NOMO-1 treated with dmso at 0.1 percent for 144 hours (cell line): ENCODE results near the gene ZNF93.
"Not testable (repeated sequence)": the region's sequence is repeated elsewhere in the genome, so short reads cannot be mapped to it uniquely, and the experiment has no call there.

Source experiments
- DNase-seq: peaks from one replicate; lab custom pipeline; 2025; ENCODE audit not compliant: unreplicated experiment; lab: John Stamatoyannopoulos, UW

The ZNF93 gene

DNA sequence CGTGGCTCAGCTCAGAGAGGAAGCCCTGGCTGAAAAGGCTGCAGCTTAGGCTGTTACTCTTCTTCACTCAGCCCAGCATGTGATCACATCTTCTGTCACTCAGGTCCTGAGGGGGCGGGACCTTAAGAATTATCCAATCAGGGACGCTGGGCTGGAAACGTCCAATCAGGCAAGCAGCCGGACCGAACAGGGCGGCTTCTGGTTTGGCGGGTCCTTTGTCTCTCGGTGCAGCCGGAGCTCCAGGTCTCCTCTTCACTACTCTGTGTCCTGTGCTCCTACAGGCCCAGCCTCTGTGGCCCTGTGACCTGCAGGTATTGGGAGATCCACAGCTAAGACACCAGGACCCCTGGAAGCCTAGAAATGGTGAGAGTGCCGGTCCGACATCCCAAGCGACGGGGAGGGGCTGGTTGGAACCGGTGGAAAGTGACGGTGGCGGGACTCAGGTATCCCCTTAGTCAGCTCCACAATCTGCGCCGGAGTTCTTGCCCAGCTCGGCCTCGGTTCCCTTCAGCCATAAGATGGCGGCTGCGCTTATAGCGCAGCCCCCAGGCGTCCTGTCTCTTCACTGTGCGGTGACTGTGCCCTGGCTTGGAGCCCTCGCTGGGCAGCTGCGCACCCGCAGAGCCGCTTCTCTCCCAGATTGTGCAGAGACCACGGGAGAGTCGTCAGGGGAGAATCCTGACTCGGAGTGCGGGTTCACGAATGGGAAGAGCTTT, at the start of gene ZNF93:
Gene ZNF93 (plus strand): TSS at position 218 of the 716 bp plus-strand sequence. CDS start 143 bp downstream, at position 361.
- peak; percentile 92 for DNase-seq

DNA sequence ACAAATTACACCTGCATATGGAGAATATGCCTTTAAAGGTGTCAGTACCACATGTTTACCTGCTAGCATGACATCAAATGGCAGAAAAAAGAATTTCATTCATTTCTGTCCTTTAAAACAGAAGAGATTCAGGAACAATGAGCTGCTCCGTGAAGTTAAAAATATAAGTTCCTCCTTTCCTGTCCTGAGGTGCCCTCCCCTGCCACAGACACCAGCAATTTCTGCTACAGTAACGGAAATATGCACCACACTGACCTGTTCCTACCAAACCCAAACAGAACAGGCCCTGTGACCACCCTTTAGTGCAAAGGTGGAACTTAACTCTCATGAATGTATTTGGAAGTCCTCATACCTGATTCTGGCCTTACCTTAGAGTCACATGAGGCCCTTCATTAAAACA, 49.0 kb upstream of the ZNF93 start:
- DNase-seq: not testable (repeated sequence)

DNA sequence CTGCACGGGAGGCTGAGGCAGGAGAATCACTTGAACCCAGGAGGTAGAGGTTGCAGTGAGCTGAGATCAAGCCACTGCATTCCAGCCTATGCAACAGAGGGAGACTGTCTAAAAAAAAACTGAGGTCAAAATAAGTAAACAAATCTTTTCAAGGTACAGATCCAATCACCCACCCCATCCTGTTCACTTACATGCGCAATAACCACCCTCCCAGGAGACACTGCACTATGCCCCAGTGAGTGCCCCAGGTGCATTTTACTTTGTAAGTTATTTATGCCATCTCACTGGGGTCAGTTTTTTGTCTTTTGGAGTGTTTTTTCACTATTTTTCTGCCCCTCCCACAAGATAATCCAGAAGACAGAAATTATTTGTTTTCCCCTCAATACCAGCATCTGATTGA, 42.0 kb upstream of the ZNF93 start:
- no peak for DNase-seq

DNA sequence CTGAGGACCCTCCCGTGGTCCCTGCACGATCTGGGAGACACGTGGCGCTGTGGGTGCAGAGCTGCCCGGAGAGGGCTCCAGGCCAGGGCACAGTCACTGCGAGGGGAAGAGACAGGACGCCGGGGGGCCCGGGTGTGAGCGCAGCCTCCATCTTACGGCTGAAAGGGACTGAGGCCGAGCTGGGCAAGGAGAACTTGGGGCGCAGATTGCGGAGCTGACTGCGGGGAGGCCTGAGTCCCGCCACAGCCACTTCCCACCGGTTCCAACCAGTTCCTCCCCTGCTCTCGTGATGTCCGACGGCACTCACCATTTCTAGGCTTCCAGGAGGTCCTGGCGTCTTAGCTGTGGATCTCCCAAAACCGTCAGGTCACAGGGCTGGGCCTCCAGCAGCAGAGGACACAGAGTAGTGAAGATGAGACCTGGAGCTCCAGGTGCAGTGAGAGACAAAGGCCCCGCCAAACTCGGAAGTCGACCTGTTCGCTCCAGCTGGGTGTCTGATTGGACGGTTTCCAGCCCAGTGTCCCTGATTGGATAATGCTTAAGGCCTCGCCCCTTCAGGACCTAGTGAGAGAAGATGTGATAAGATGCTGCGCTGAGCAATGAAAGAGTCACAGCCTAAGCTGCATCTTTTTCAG, 39.9 kb upstream of the ZNF93 start:
- DNase-seq: no peak

DNA sequence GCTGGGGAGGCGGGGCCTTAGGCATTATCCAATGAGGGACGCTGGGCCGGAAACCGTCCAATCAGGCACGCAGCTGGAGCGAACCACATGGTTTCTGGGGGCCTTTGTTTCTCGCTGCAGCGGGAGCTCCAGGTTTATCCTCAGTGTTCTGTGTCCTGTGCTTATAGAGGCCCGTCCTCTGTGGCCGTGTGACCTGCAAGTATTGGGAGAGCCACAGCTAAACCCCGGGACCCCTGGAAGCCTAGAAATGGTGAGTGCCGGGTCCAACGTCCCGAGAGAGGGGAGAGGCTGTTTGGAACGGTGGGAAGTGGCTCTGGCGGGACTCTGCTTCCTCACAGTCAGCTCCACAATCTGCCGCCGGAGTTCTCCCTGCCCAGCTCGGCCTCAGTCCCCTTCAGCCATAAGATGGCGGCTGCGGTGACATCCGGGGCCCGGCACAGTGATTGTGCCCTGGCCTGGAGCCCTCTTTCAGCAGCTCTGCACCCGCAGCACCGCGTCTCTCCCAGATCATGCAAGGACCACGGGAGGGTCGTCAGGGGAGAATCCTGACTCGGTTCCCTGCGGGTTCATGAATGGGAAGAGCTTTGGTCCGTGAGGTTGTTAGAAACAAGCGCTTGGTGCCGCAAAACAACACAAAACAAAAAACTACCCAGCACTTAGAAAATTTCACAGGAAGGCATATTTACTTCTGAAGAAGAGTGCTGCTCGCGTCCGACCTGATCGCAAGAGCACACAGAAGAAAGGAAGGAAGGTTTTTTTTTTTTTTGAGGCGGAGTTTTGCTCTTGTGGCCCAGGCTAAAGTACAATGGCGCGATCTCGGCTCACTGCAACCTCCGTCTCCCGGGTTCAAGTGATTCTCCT, 34.8 kb upstream of the ZNF93 start, which contains the start of gene ZNF253:
Gene ZNF253 (plus strand): TSS at position 133 of the 861 bp plus-strand sequence. CDS start 115 bp downstream, at position 248.
- DNase-seq: peak; percentile 94

DNA sequence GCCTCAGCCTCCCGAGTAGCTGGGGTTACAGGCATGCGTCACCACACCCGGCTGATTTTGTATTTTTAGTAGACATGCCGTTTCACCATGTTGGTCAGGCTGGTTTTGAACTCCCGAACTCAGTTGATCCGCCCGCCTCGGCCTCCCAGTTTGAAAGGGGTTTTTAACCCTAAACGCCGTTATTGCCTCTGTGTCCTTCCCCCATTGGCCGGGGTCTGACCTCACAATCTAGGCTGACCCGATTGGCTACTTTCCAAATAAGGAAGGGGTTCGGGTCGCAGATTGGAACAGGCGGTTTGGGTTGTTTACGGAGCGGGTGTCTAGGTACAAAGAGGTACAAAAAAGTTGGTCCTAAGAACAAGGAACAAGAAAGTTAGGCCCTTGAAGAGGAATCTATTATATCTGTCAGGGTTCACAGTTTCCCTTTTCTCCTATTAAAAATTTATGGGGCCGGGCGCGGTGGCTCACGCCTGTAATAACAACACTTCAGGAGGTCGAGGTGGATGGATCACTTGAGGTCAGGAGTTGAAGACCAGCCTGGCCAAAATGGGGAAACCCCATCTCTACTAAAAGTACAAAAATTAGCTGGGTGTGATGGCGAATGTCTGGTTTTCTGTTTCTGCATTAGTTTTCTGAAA, 34.0 kb upstream of the ZNF93 start:
- DNase-seq: peak; percentile 30

DNA sequence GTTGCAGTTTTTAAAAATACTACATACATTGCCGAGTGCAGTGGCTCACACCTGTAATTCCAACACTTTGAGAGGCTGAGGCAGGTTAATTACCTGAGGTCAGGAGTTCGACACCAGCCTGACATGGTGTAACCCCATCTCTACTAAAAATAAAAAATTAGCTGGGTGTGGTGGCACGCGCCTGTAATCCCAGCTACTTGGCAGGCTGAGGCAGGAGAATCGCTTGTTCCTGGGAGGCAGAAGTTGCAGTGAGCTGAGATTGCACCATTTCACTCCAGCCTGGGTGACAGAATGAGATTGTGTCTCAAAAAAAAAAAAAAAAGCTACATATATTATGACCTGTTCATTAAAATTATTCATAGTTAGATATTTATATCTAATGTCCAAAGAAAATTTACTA, 30.7 kb upstream of the ZNF93 start:
- not testable (repeated sequence) for DNase-seq

DNA sequence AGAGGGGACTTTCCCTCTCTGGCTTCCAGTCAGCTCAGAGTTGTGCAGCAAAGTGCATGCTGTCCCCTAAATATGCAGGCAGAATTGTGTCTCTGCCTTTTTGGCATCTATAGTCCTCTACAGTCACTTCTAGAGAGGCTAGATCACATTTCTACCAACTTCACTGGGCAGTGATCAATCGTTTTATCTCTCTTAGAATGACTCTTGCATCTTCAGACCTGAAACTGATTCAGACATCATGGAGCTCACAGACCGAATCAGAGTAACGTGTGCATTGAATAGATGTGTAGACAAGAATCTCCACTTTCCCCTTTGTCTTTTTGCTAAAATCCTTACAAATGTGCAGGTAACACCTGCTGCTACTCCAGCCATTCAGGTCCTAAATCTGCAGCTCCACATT, 28.8 kb upstream of the ZNF93 start:
- no peak for DNase-seq

DNA sequence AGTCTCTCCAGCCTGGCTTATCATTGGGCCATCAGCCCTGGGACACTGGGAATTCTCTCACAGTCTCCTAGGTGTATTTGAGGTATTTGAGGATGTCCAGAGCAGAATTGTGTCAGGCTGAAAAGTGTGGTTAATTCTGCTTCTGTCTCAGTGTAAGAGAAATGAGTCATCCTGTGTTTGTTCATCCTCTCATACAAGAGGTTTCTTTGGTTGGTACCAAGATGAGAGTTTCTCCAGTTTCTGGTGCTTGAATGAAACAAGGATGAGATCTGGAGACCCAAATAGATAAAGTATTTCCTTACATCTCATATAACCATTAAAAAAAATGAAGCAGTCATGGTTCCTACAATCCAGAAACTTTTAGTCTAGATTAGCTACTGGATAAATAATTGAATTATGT, 27.4 kb upstream of the ZNF93 start:
- DNase-seq: no peak

DNA sequence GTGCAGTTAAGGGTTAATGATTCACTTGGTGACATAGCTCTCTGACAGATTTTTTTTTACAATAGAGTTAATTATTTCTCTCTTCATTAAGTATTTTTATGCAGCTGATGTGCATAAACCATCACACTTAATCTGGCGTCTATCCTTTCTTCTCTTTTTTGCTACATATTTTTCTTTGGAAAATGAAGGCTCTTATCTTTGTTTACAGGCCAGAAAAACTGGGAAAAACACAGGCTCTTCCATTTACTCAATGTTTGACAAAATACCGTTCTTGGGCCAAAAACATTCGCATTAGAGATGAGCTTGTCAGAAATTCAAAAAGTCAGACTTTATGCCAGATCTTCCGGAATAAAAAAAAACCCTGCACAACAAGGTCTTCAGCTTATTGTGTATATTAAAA, 23.0 kb upstream of the ZNF93 start:
- DNase-seq: no peak

DNA sequence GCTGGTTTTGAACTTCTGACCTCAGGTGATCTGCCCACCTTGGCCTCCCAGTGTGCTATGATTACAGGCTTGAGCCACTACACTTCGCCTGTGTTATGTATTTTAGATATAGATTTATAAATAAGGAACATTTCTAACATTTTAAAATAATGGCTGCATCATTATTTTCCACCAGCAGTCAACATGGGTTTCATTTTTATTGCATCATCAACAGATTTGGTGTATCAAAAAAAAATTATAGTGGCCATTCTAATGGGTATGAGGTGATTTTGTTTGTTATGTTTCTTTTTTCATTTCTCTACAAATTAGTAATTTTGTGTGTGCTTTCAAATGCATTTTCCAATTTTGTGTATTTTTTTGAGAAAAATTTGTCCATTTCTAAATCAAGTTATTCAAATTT, 16.2 kb upstream of the ZNF93 start:
- DNase-seq: no peak

DNA sequence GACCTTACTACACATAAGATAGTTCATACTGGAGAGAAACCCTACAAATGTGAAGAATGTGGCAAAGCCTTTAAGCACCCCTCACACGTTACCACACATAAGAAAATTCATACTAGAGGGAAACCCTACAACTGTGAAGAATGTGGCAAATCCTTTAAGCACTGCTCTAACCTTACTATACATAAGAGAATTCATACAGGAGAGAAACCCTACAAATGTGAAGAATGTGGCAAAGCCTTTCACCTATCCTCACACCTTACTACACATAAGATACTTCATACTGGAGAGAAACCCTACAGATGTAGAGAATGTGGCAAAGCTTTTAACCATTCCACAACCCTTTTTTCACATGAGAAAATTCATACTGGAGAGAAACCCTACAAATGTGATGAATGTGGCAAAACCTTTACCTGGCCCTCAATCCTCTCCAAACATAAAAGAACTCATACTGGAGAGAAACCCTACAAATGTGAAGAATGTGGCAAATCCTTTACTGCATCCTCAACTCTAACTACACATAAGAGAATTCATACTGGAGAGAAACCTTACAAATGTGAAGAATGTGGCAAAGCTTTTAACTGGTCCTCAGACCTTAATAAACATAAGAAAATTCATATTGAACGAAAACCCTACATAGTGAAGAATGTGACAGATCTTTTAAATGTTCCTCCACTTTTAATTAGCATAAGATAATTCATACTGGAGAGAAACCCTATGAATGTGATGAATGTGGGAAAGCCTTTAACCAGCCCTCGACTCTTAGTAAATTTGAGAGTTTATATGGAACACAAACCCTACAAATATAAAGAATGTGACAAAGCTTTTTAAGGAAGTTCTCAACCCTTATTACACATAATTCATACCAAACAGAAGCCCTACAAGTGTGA, 8.4 kb upstream of the ZNF93 start:
- not testable (repeated sequence) for DNase-seq

DNA sequence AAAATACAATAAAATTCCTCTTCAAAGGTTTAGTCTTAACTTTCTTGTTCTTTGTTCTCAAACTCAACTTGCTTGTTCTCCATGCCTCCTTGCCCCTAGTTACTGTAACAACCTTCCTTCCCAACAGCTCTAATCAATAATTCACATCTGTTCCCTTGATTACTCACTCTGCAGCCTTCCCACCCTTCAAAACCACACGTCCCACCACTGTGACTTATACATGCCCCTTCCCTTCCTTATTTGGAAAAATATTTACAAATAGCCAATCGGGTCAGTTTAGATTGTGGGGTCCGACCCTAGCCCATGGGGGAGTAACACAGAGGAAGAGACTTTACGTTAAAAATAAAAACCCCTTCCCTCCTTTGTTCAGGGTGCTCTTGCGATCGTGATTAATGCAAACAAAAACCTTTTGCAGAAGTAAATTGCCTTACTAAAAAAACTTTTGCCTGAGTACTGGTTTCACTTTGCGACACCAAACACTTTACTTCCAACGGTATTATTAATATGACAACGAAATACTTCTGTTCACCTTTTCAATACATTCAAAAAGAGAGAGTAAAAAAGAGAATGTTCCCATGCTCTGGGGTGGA, 512 bp upstream of the ZNF93 start:
- peak; percentile 47 for DNase-seq

DNA sequence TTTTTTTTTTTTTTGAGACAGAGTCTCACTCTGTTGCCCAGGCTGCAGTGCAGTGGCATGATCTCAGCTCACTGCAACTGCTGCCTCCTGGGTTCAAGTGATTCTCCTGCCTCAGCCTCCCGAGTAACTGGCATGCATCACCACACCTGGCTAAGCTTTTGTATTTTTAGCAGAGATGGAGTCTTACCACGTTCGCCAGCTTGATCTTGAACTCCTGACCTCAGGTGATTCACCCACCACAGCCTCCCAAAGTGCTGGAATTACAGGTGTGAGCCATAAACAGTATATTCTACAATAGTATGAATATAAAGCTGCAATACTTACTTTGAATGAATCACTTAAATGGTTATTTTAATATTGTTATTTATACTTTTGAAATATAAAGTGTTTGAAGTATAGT, 6.8 kb downstream of the ZNF93 start:
- DNase-seq: not testable (repeated sequence)

DNA sequence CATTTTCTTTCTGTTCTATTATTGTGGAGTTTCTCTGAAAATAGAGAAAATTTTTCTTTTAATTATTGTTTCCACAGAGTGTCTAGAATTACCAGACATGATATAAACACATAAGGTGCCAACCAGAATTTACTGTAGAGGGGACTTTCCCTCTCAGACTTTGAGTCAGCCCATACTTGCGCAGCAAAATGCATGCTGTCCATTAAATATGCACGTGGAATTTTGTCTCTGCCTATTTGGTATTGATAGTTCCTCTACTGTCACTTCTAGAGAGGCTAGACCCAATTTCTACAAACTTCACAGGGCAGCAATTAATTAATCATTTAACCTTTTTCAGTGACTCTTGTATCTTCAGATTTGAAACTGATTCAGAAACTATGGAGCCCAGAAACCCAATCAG, 8.9 kb downstream of the ZNF93 start:
- no peak for DNase-seq

DNA sequence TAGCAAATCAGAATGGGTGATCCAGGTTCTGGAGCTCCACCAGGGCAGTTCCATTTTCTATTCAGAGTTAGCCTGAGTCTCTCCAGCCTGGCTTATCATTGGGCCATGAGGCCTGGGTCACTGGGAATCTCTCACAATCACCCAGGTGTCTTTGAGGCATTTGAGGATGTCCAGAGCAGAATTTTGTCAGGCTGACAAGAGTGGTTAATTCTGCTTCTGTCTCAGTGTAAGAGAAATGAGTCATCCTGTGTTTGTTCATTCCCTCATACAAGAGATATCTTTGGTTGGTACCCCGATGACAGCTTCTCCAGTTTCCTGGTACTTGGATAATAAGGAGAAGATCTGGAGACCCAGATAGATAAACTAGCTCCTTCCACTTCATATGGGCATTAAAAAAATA, 10.4 kb downstream of the ZNF93 start:
- no peak for DNase-seq

DNA sequence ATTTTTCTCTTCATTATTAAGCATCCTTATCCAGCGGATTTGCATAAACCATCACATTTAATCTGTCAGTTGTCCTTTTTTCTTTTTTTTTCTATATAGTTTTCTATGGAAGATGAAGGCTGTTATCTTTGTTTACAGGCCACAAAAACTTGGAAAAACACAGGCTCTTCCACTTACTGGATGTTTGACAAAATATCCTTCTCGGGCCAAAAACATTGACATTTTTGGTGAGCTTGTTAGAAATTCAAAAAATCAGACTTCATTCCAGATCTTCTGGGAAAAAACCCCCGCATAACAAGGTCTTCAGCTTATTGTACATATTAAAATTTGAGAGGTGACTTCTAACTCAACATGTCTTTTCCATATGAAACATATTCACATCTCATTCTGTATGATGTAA, 13.8 kb downstream of the ZNF93 start:
- DNase-seq: no peak

DNA sequence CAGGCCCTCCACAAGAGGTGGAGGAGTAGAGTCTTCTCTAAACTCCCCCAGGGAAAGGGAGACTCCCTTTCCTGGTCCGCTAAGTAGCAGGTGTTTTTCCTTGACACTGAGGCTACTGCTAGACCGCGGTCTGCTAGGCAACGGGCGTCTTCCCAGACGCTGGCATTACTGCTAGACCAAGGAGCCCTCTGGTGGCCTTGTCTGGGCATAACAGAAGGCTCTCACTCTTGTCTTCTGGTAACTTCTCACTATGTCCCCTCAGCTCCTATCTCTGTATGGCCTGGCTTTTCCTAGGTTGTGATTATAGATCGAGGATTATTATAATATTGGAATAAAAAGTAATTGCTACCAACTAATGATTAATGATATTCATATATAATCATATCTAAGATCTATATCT, 29.7 kb downstream of the ZNF93 start:
- not testable (repeated sequence) for DNase-seq

DNA sequence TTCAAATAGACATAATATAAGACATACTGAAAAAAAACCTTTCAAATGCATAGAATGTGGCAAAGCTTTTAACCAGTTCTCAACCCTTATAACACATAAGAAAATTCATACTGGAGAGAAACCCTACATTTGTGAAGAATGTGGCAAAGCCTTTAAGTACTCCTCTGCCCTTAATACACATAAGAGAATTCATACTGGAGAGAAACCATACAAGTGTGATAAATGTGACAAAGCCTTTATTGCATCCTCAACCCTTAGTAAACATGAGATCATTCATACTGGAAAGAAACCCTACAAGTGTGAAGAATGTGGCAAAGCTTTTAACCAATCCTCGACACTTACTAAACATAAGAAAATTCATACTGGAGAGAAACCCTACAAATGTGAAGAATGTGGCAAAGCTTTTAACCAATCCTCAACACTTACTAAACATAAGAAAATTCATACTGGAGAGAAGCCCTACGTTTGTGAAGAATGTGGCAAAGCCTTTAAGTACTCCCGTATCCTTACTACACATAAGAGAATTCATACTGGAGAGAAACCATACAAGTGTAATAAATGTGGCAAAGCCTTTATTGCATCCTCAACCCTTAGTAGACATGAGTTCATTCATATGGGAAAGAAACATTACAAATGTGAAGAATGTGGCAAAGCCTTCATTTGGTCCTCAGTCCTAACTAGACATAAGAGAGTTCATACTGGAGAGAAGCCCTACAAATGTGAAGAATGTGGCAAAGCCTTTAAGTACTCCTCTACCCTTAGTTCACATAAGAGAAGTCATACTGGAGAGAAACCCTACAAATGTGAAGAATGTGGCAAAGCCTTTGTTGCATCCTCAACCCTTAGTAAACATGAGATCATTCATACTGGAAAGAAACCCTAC, 32.9 kb downstream of the ZNF93 start:
- not testable (repeated sequence) for DNase-seq
